Measurements from ENCODE around the gene PALM3. TPM values are rescaled to one million over a fixed set of nuclear protein-coding genes. Genes with fewer than 3 reads are reported as not detected.

Gene PALM3
- total RNA-seq, 1 experiment from 2014 or later = 21.8 TPM

DNA sequence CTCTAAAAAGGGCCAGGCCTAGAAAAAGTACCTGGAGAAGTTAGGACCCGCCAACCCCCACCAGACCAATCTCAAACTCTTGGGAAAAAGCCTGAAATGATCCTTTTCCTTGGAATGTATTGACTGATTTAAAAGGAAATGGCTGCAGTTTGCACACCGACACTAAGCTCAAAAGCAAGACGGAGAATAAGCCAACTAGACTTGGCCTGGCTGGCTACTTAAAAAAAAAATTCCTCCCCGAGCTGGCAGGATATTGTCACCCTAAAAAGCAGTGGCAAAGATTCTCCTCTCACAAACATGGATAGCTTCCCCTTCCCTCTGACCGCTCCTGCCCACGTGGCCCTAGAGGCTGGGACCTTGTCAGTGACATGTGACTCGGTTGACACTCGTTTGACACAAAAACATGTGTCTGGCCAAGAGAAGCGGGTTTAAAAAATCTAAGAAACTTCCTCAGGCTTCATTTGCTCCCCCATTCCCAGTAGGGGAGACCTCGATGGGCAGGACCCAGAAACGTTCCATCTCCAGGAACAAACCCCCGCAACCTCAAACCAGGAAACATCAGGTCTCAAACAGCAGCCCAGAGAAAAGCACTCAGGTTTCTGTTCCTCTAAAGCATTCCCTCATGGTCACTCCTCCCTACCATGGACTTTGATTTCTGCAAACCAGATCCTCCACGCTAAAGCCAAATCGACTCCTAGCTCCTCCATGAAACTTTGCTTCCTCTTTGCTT, 57.1 kb downstream of the PALM3 start:
- Histone ChIP-seq H3K27ac (ENCODE audit: low read depth, low read length, poor library complexity, severe bottlenecking) (peak overlapping the region; percentile 9), H3K4me3 (ENCODE audit: low read depth, low read length, poor library complexity, severe bottlenecking) (peak overlapping the region; percentile 91), H3K36me3 (ENCODE audit: insufficient read depth, low read length, poor library complexity, severe bottlenecking) (no peaks in the 10 kb centered on the region), H3K27me3 (replicated peaks; ENCODE audit: insufficient read depth, low read depth, low read length, poor library complexity) (no peaks in the 10 kb centered on the region), H3K9me3 (ENCODE audit: low read depth, low read length, poor library complexity, severe bottlenecking) (no peaks in the 10 kb centered on the region), H3K4me1 (ENCODE audit: insufficient read depth, low read length, poor library complexity, severe bottlenecking) (peaks cover 11% of the 10 kb centered on the region)
- BruUV-seq (replicated peaks) = TSS peak; percentile 64
- no peak for TF ChIP-seq EZH2 (IDR thresholded peaks at IDR 0.05; ENCODE audit: borderline replicate concordance, low read depth, low read length, poor library complexity, severe bottlenecking)
- TF ChIP-seq, protein P1, sequence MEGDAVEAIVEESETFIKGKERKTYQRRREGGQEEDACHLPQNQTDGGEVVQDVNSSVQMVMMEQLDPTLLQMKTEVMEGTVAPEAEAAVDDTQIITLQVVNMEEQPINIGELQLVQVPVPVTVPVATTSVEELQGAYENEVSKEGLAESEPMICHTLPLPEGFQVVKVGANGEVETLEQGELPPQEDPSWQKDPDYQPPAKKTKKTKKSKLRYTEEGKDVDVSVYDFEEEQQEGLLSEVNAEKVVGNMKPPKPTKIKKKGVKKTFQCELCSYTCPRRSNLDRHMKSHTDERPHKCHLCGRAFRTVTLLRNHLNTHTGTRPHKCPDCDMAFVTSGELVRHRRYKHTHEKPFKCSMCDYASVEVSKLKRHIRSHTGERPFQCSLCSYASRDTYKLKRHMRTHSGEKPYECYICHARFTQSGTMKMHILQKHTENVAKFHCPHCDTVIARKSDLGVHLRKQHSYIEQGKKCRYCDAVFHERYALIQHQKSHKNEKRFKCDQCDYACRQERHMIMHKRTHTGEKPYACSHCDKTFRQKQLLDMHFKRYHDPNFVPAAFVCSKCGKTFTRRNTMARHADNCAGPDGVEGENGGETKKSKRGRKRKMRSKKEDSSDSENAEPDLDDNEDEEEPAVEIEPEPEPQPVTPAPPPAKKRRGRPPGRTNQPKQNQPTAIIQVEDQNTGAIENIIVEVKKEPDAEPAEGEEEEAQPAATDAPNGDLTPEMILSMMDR (conservative IDR thresholded peaks at IDR 0.05; ENCODE audit: low read depth, low read length) = no peak
- ChIA-PET POLR2A (ENCODE audit: low non-redundant PET) (interaction anchor here (1.0 kb wide), 1 partner anchor 26 kb away, joined by 8 read pairs; no protein-coding TSS in a partner anchor), CTCF (no interaction called here)
- DNase-seq (ENCODE audit: low spot score) = no peak
- intact Hi-C loops (cut with micrococcal nuclease; ENCODE audit: unreplicated experiment) = loop anchor here (5.0 kb wide), 1 partner anchor 68 kb away; the partner anchor contains the start of gene MISP3

Other genes with a start within 250 kb of the PALM3 start
- 4.9 and 7.1 TPM in 2 replicates for gene NANOS3, start 184.9 kb downstream of the PALM3 start, total RNA-seq (2021)
- gene BRME1, start 156.0 kb downstream of the PALM3 start, total RNA-seq (2021) = 3.2 and 4.0 TPM in 2 replicates
- gene CC2D1A, start 155.9 kb downstream of the PALM3 start, total RNA-seq (2021) = 38.6 and 40.9 TPM in 2 replicates
- gene PODNL1, start 123.7 kb downstream of the PALM3 start, total RNA-seq (2021) = not detected in 2 replicates
- gene DCAF15, start 109.6 kb downstream of the PALM3 start, total RNA-seq (2021) = 62.4 and 65.4 TPM in 2 replicates
- 19.5 and 23.1 TPM in 2 replicates for gene RFX1, start 55.8 kb downstream of the PALM3 start, total RNA-seq (2021)
- gene RLN3, start 33.9 kb downstream of the PALM3 start, total RNA-seq (2021) = not detected in 2 replicates
- 5.4 and 6.0 TPM in 2 replicates for gene IL27RA, start 30.3 kb downstream of the PALM3 start, total RNA-seq (2021)
- 0.26 and 0.61 TPM in 2 replicates for gene MISP3, start 10.7 kb upstream of the PALM3 start, total RNA-seq (2021)
- gene C19orf67, start 23.7 kb upstream of the PALM3 start, total RNA-seq (2021) = not detected in 2 replicates
- gene SAMD1, start 28.7 kb upstream of the PALM3 start, total RNA-seq (2021) = 52.9 and 56.0 TPM in 2 replicates
- gene PRKACA, start 55.7 kb upstream of the PALM3 start, total RNA-seq (2021) = 56.7 and 77.9 TPM in 2 replicates
- 50.0 and 54.6 TPM in 2 replicates for gene ASF1B, start 74.5 kb upstream of the PALM3 start, total RNA-seq (2021)
- gene ADGRL1, start 144.1 kb upstream of the PALM3 start, total RNA-seq (2021) = 66.1 and 72.0 TPM in 2 replicates